ENCODE results near the gene HOXB3.

HOXB3 gene

GRCh38 chr17:48609033-48609432, 19.0 kb upstream of the HOXB3 start:
- no peak for TF ChIP-seq CTCF (IDR thresholded peaks at IDR 0.05; ENCODE audit: borderline replicate concordance, insufficient read depth, low read depth, low read length)
- no peak overlapping the region for H3K4me3 ChIP-seq (ENCODE audit: low read depth, low read length)

- no peak for TF ChIP-seq CTCF (IDR thresholded peaks at IDR 0.05; ENCODE audit: borderline replicate concordance, insufficient read depth, low read depth, low read length)
- no peak overlapping the region for H3K4me3 ChIP-seq (ENCODE audit: low read depth, low read length)
Measured at GRCh38 chr17:48608494-48608834, 18.4 kb upstream of the HOXB3 start.

GRCh38 chr17:48606892-48607614, 17.0 kb upstream of the HOXB3 start:
- no peak overlapping the region for H3K4me3 ChIP-seq (ENCODE audit: low read depth, low read length)

GRCh38 chr17:48605991-48606891, 16.2 kb upstream of the HOXB3 start:
- H3K4me3 ChIP-seq (ENCODE audit: low read depth, low read length) = no peak overlapping the region
- TF ChIP-seq CTCF (IDR thresholded peaks at IDR 0.05; ENCODE audit: borderline replicate concordance, insufficient read depth, low read depth, low read length) = no peak

More at GRCh38 chr17:48606892-48607614, 17.0 kb upstream of the HOXB3 start:
- TF ChIP-seq CTCF (IDR thresholded peaks at IDR 0.05; ENCODE audit: borderline replicate concordance, insufficient read depth, low read depth, low read length) = no peak

GRCh38 chr17:48605409-48605919, 15.4 kb upstream of the HOXB3 start:
- TF ChIP-seq CTCF (IDR thresholded peaks at IDR 0.05; ENCODE audit: borderline replicate concordance, insufficient read depth, low read depth, low read length) = no peak
- no peak overlapping the region for H3K4me3 ChIP-seq (ENCODE audit: low read depth, low read length)

- H3K4me3 ChIP-seq (ENCODE audit: low read depth, low read length) = no peak within 1 kb of the TSS
- TF ChIP-seq CTCF (IDR thresholded peaks at IDR 0.05; ENCODE audit: borderline replicate concordance, insufficient read depth, low read depth, low read length) = no peak
Measured at GRCh38 chr17:48604770-48605329, 14.8 kb upstream of the HOXB3 start, which contains the start of gene HOXB6. Gene HOXB6, minus strand, starts transcription at chr17:48604986. Its CDS starts 6,836 bp downstream, at chr17:48598150.

Measured in GM12875 (cell line).